HG03045 (cell line): ENCODE data around the gene MAN1B1.
A peak's percentile ranks its signal among the peaks of the same experiment; 100 is the strongest.

Source experiments
- ATAC-seq: cut with Tn5 transposase; IDR thresholded peaks from one replicate; pipeline ENCODE4 v1.9.1; 2021; ENCODE audit warnings: mild to moderate bottlenecking, moderate library complexity; ENCODE audit not compliant: unreplicated experiment

Gene MAN1B1

DNA sequence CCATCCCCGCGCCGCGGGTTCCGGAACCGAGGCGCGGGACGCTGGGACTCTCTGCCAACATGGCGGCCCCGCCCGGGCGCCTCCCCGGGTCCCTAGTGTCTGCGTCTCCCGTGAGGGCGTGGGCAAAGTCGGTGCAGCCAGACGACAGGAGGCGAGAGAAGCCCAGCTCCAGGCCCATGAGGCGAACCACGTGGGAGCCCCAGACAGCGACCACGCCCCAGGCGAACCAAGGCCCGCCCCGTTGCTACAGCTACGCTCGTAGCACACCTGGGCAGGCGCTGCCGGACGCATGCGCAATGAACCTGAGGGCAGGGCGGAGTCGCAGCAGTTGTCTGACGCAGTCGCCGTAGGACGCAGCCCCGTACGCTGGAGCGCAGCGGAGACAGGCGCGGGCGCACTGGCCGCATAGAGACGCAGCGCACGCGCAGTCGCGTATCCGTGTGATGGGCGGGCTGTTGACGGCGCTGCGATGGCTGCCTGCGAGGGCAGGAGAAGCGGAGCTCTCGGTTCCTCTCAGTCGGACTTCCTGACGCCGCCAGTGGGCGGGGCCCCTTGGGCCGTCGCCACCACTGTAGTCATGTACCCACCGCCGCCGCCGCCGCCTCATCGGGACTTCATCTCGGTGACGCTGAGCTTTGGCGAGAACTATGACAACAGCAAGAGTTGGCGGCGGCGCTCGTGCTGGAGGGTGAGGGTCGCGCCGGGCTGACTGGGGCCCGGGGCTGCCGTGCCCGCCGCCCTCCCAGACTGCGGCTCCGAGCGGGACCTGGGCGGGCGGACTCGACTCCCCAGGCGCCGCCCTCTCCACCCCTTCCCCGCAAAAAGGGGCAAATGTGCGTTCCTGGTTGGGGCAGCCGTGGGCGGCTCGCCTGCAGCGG, at the start of gene MAN1B1:
TSS of gene MAN1B1 (plus strand) at position 455 of the 878 bp plus-strand sequence. CDS start at position 470, 15 bp downstream.
- ATAC-seq: peak; percentile 82

DNA sequence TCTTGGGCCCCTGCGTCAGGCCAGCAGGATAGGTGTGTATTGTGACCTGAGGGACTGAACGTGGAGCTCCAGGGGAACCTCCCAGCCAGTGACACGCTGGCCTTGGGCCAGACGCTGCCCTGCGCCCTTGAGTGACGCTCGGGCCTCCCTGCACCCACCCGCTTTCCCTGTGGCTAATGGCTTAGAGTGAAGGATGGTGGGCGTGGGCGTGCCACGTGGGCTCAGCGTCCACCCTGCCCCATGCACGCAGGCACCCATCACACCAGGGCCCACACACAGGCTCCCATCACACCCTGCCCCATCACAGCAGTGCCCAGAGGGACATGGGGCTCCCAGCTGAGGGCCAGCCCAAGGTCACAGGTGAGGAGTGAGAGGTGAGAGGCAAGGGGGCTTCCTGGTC, 49.8 kb upstream of the MAN1B1 start:
- no peak for ATAC-seq

DNA sequence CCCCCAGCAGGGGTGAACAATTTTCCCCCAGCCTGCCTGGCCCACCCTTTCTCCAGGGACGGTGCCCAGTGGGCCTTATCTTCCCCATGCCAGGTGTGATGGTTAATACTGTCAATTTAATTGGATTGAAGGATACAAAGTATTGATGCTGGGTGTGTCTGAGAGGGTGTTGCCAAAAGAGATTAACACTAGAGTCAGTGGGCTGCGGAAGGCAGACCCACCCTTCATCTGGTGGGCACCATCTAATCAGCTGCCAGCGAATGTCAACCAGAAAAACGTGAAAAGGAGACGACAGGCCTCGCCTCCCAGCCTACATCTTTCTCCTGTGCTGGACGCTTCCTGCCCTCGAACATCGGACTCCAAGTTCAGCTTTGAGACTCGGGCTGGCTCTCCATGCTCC, 49.3 kb upstream of the MAN1B1 start:
- ATAC-seq: no peak

DNA sequence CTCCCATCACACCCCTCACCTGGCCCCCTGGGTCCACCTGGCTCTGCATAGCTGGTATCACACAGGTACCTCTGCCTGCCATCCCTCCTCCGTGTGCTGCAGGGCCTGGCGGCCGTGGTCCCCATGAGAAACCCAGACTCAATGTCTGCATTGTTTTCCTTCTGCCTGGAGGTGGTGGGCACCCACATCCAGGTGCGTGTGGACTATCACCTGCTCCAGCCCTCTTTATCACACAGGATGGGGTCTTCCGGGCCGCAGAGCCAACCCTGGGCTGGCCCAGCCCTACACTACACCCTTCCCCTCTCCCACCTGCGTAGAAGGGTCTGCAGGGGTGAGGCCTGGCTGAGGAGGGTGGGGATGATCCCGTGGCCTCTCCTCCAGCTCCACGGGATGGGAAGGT, 47.9 kb upstream of the MAN1B1 start:
- ATAC-seq: no peak

DNA sequence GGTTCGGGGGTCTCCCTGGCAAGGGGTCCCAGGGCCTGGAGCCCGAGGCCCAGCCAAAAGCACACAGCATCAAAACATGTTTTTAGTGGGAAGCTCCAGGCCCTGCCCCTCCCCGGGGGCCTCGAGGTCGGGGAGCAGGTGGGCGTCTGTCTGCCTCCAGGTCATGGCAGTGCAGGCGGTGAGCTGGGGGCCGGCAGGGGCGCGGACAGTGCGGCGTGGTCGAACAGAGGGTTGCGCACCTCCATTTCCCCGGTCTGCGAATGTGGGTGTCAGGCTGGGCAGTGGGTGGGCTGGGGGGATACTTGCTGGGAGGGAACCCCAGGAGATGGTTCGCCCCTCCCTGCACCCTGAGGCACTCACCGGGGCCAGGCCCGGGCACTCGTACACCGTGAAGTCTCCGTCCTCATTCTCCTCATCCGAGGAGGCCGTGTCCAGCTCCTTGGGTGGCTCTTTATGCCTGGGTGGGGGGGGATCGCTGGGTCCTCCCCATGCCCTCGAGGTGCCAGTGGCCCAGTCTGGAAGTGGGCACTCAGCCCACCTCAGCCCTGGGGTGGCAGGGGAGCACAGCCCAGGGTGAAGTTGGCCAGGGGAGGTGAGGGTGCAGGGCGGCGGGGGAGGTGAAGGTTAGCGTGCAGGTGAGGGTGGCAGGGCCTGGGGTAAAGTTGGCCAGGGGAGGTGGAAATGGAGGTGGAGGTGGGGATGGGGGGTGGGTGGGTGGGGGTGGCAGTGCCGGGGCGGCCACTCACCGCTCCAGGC, 47.0 kb upstream of the MAN1B1 start:
- ATAC-seq: no peak

DNA sequence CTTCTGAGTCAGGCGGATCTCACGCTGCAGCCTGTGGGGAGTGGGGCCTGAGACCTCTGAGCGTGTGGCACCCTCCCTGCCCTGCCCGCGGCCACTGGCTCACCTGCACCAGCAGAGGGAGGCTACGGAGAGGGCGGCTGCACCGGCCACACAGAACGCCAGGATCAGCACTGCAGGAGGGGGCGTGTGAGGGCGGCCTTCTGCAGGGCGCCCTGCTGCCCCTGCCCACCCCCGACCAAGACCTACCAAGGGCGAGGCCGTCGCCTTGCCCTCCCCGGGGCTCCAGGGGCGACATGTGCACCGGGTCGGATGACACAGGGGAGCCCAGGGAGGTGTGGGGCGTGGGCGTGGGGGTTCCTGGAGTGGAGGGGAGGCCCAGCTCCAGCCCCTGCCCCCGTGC, 46.2 kb upstream of the MAN1B1 start:
- ATAC-seq: no peak

DNA sequence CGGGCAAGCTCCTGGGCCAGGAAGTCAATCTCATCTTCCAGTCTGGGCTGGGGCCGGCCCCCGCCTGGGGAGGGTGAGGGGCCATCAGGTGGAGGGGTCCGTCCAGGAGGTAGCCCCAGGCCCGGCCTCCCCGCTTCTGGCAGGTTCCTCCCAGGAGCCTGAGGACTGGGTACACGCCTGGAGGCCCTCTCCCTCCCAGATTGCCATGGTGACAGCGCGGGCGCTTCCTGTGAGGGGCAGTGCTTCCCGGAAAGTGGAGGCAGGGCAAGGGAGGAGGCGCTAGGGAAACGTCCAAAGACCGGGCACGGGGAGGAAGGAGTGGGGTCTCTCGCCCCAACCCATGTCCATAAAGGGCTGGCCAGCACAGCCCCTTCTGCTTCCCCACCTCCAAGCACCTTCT, 45.7 kb upstream of the MAN1B1 start:
- ATAC-seq: no peak

DNA sequence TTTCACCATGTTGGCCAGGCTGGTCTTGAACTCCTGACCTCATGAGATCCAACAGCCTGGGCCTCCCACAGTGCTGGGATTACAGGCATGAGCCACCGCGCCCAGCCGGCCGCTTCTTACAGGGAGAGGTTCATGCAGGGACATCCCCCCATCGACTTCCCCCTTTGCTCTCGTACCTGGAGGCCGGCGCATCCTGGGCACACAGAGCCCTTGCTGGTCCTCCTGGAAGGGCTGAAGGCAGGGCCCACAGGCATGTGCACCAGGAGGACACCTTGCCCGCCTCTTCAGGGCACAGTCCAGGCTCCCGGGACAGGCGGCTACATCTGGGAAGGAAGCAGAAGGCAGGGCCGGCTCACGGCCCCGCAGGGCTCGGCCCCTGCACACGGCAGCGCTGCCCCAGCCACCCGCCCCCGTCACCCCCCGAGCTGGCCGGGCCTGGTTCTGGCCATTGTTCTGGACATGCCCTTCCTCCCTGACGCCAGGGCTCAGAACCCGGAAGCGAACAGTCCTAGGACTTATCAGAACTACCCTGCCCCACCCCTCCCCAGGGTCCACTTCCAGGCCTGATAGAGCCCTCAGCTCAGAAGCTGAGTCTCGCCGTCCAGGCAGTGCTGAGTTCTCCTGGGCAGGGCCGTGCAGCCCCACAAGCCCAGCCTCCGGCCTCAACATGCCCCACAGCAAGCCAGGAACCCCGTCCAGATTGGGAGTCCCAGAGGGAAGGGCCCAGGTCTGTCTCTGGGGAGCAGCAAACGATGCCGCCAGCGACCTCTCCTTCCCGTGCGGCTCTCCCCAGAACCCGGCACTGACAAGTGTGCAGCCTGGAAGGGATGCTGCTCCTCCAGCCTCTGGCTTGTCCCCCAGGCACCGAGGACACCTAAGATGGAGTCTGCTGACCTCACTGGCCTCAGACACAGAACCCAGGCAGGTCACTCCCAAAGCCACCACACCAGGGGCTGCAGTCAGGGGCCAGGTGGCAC, 43.7 kb upstream of the MAN1B1 start:
- no peak for ATAC-seq

DNA sequence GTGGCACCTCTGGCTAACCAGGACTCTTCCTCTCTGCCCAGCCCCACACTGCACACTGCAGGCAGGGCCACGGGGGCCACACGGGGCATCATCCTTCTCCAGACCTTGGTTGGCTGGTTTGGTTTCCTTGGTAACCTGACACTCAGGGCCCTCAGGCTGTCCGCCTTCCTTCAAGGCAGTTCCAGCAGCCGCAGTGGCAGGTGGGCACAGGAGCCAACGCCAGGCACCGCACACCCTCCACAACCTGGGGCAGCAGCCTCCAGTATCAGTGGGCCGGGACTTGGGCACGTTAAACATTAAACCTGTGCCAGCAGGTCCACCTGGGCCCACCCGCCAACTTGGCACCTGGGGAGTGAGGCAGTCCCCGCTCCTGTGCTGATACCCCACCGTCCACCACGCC, 42.7 kb upstream of the MAN1B1 start:
- no peak for ATAC-seq

DNA sequence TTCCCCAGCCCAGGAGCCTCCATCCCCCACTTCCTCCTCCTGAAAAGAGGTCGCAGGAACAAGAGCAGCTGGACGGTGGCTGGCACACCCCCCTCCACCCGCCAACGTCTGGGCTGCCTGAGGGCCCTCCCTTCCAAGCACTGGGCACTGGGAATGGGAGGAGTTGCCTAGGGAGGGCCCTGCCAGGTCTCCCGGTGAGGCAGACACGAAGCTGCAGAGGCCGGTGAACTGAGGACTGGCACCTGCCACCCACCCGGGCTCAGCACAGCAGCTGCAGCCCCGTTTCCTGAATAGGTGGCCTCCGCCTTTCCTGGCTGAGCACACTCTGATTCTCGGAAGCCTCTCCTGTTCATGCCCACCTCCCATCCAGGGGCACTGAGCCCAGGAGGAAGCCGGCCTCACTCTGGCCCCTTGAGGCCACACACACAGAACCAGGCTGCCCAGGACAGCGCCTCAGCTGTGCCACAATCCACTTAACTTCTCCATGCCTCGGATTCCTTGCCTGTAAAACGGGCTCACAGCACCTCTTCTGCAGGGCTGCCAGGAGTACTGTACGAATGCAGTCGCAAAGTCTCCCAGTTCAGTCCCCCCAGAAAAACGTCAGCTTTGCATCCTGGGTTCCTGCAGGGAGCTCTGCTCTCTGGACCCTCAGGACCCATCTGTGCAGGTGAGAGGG, 42.1 kb upstream of the MAN1B1 start:
- no peak for ATAC-seq

DNA sequence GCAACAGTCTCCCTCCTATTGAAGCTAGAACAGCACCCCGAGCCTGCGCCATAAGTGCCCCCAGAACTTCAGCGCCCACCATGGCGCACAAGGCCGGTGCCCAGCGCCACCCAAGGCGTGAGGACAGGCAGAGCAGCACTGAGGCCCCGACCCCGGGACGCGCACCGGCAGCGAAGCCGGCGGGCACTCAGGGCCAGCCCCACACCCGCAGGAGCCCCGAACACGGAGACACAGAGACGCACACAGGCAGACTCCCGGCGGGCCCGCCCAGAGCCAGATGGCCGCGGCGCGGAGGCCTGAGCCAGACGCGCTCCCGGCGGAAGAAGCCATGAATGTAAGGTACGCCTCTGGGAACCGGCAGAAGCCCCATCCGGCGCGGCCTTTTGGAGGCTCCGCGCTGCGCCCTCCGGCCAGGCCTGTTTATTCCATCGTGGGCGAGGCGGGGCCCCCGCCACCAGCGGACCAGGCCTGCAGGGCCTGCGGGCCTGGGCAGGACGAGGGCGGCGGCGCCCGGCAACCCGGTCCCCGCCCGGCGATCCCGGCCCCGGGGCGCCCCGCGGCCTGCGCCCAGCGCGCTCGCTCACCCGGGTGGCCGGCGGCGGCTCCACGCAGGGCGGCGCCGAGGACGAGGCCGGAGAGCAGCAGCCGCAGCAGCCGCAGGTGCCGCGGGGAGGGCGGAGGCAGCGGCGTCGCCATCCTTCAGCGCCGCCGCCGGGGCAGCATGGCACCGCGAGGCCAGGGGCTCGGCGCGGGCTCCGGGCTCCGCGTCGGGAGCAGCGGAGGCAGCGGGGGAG, 41.3 kb upstream of the MAN1B1 start:
- no peak for ATAC-seq

DNA sequence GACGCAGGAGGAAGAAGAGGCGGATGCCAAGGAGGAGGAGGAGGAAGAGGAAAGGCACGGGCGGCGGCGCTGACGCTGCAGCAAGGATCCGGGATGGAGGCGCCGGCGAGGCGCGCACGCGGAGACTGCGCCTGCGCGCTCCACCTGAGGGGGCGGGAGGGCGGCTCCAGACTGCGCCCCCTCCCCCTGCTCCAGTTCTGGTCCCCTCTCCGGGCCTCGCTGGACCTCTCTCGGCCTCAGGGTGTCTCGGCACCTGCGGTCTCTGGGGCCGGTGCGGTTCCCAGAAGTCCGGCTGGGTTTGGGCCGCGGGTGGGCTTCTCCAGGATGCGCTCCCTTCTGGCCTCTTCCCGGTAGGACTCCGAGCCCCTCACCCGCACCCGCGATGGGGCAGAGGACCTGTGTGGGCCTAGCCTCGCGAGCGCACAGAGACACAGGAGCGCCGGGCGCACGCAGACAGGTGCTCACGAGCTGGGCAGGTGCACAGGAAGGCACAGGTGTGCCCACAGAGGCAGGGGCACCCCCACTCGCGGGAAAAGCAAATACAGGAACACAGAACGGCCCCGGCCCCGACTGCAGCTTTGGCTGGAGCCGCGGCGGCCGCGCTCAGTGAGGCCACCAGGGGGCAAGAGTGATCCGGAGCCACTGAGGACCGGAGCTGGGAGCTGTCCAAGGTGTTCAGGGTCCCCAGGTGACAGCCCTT, 40.5 kb upstream of the MAN1B1 start, which contains the start of gene NPDC1:
TSS of gene NPDC1 (minus strand) at position 90 of the 700 bp plus-strand sequence. CDS start 188 bp downstream, outside the sequence.
- no peak for ATAC-seq

DNA sequence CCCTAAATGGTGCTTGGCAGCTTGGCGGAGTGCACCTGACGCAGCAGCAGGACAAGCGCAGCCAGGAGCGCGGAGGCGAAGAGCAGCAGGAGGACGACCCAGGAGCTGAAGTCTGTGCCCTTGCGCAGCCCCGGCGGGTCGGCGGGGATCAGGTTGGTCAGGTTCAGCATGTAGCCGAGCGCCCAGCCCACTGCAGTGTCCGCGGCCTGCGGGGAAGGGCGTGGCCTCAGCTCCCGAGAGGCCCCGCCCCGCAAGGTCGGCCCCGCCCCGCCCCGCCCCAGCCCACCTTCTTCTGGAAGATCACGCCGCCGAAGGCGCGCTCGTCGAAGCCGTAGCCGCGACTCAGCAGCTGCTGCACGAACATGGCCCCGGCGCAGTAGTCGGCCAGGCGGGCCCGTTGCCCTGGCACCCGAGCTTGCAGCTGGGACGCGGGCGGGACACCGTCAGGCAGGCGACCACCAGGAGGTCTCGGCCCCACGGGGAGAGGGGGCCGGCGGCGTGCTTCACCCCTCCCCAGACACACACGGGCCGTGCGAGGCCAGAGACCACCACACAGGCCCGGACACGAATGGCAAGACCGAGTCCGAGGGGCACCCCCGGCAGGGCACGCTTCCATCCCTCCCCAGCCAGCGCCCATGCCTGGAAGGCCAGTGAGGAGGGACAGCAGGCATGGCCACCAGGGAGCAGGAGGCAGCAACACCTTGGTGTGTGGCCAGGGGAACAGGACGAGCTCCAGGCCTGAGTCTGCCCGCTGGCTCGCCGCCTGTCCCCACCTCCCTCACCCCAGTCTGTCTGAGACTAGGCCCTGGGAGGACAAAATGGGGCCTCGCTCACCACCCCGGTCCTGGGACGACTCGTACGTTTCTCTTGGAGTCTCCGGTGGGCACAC, 37.9 kb upstream of the MAN1B1 start:
- ATAC-seq: no peak

DNA sequence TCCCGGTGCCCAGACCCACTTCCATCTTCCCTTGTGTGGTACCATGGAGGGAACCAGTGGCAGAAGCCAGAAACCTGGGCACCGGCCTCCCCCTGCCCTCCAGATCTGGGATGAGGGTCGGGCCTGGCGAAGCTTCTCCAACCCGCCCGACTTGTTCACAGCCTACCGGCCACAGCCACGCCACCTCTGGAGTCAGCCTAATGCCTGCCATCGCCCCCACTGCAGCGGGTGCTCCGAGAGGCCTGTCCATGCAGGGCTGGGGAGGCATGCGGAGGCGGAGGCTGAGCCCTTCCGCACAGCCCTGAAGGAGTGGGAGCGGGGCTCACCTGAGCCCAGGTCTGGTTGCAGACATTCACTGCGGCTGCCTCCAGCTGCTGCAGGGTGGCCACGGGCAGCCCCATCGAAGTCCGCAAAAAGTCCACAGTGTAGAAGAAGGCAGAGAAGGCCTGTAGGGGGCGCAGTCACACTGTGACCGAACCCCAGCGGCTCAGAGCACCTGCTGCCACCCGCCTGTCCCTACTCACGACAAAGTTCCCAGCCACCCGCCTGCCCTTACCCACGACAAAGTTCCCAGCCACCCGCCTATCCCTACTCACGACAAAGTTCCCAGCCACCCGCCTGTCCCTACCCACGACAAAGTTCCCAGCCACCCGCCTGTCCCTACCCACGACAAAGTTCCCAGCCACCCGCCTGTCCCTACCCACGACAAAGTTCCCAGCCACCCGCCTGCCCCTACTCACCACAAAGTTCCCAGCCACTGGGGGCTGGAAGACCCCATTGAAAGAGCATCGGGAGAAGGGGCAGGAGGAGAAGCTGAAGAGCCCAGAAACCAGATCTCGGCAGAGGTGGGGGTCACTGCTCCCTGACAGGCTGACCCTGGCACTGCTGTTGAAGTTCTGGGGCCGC, 37.0 kb upstream of the MAN1B1 start:
- ATAC-seq: no peak

DNA sequence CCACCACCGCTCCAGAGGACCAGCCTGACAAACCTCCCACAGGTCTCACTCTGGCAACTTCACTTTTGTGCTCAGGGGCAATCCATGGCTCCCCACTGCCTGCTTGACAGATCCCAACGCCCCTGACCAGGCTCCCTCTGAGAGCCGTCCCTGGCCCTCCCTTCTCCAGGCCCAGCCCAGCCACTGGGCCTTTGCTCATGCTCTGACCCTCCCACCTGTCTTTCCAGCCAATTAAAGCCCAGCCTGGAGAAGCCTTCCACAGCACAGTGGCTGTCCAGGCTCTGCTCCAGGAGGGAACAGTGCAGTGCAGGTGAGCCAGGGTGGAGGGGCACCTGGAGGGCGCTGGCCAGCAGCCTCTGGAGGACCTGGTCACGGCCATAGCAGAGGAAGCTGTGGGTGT, 36.2 kb upstream of the MAN1B1 start:
- ATAC-seq: no peak

DNA sequence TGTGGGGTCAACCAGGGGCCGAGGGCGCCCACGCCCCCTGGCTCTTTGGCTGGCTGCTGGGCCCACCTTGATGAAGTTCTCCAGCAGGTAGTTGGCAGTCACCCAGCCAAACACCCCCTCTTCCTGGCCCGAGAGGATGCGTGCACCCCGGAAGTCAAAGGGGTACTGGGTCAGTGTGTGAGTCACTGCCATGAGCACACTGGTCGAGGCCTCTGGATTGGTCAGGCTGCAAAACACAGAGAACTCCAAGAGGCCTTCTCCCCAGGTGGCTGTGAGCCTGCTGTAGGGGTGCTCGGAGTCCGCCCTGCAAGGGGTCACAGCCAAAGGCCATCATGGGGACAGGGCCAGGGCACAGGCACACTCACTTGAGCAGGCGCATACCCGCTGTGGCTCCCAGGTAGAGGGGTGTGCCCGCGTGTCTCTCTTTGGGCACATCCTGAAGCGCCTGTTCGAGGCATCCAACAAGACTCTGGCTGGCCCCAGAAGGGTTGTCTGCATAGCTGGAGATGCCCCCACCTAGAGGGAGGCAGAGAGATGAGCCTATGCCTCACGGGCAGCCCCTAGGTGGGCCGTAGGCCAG, 35.5 kb upstream of the MAN1B1 start:
- no peak for ATAC-seq

DNA sequence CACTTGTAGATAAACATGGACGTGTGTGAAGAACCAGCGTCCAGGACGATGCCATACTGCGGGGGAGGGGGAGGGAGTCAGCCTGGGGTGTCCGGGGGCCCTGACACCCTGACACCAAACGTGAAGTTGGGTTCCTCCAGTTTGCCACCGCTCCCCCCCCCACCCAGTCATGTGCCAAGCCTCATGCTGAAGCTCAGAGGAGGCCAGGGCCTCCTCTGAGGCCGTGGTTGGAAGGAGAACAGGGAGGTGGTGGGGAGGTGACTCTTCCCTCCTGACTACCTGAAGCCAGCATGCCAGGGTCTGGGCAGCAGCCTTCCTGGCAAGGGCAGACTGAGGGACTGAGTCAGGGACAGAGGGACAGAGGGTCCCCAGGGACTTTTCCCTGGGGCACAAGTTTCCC, 34.5 kb upstream of the MAN1B1 start:
- no peak for ATAC-seq
